GM18502 (cell line): ENCODE results near the gene TMEM94.
"Not testable (repeated sequence)": the region's sequence is repeated elsewhere in the genome, so short reads cannot be mapped to it uniquely, and the experiment has no call there.

Source experiments
- ATAC-seq: cut with Tn5 transposase; IDR thresholded peaks from one replicate; pipeline ENCODE4 v1.9.1; 2021; ENCODE audit warnings: mild to moderate bottlenecking; ENCODE audit not compliant: unreplicated experiment, poor library complexity

The TMEM94 gene

DNA sequence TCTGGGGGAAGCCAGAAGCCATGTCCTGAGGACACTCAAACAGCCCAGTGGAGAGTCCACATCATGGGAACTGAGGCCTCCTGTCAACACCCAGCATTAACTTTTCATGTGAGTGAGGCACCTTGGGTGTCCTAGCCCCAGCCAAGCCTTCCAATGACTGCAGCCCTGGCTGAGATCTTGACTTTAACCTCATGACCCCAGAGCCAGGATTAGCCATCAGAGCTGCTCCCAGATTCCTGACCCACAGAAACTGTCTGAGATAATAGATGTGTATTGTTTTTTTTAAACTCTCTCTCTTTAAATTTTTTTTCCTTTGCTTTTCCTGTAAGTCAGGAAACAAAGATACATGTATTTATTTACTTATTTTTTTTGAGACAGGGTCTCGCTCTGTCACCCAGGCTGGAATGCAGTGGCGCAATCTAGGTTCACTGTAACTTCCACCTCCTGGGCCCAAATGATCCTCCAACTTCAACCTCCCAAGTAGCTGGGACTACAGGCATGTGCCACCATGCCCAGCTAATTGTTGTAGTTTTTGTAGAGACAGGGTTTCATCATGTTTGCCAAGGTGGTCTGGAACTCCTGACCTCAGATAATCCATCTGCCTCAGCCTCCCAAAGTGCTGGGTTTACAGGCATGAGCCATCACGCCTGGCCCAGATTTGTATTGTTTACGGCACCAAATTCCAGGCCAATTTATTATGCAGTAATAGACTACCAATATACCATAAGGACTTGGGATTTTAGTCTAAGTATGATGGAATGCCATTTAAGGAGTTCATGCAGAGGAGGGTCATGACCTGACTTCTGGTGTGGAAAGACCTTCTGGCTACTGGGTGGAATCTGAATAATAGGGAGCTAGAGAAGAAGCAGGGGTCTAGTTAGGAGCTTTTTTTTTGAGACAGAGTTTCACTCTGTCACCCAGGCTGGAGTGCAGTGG lies 14.0 kb upstream of the TMEM94 start:
- no peak for ATAC-seq

GRCh38 chr17:75445296-75445695 lies 11.1 kb upstream of the TMEM94 start:
- ATAC-seq = no peak

GRCh38 chr17:75445896-75446295 lies 10.5 kb upstream of the TMEM94 start:
- ATAC-seq = not testable (repeated sequence)

GRCh38 chr17:75447951-75448856 lies 8.2 kb upstream of the TMEM94 start:
- no peak for ATAC-seq

- ATAC-seq = no peak
Observed at GRCh38 chr17:75450270-75450669, 6.2 kb upstream of the TMEM94 start.

DNA sequence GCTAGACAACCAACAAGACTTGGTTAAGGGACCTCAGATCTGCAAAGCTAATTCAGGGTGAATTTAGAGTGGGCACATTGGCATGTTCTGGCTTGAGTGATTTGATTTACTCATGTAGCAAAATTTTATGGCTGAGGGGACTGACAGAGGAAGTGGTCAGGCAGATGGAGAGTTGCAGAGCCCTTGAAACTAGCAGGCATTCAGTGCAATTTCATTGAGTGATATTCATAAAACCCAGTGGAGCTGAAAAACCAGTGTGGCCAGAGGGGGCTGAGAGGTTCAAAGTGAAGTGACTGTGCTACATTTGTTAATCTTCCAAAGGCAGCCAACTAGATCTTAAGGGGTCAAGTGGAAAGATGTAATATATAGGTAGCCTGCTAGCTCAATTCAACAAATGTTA lies 2.2 kb upstream of the TMEM94 start:
- ATAC-seq = no peak

DNA sequence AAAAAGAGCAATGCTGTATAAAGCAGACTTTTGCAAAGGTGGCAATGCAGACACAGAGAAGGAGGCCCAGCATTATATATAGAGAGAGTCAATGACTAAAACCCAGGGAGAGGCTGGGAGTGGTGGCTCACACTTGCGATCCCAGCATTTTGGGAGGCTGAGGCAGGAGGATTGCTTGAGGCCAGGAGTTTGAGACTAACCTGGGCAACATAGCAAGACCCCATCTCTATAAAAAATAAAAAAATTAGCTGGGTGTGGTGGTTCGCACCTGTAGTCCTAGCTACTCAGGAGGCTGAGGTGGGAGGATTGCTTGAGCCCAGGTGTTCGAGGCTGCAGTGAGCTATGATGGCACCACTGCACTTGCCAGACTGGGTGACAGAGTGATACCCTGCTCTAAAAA lies 1.8 kb upstream of the TMEM94 start:
- ATAC-seq = not testable (repeated sequence)

DNA sequence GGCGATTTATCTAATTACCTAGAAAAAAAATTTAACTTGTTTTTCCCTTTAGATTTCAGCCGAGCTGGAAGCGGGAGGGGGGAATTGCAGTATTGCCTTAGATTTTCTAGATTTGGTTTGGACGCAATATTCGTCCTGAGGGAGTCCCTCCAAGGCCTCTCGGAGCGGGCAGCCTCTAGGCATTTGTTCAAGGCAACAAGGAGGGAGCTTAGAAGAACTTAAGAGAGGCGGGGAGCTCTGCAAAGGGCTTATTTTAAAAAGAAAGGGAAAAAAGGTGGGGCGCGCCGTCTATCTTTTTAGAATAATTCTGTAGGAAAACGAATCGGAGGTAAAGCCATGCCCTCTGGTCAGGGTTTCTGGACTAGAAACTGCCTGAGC lies 407 bp upstream of the TMEM94 start:
- ATAC-seq = peak; percentile 4

DNA sequence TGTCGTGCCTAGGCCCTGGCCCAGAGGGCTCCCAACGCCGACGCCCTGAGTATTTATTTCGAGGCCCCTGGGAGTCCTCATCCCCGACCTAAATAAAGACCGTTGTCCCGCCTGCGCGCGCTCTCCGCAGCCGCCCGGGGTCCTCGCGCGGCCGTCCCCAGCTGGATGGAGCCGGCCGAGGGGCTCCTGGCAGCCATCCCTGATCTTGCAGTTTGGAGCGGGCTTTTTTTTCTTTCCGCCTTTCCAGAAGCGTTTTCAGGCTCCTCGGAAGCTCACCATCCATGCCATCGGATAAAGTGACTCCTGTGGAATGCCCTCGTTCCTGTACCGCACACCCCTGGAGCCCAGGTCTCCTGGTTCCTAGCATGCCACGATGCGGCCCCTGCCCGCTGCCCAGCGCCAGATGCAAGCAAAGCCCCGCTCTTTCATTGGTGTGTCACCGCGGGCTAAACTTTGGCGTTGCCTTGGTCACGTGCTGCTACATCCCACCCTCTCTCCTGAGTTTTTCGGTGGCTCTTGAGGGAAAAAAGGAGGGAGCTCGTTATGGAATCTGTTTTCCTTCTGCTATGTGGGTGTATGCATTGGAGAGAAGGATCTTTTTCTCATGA lies 716 bp downstream of the TMEM94 start:
- ATAC-seq = no peak

DNA sequence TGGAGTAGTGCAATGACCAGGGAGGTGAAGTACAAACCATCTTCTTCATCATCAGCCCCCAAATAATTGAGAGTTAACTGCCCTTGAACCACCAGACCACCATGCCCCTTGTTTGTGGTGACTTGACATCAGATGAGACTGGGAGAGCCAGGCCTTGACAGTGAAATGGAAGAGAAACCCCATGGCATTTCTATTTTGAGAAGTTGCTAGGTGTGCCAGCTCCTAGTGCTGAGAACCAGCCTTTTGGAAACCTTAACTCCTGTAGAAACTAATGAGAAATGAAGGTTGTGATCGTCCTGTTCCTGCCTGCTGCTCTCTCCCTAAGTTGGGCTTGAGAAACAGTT lies 2.8 kb downstream of the TMEM94 start:
- no peak for ATAC-seq

GRCh38 chr17:75459590-75460267 lies 3.3 kb downstream of the TMEM94 start:
- ATAC-seq = no peak

DNA sequence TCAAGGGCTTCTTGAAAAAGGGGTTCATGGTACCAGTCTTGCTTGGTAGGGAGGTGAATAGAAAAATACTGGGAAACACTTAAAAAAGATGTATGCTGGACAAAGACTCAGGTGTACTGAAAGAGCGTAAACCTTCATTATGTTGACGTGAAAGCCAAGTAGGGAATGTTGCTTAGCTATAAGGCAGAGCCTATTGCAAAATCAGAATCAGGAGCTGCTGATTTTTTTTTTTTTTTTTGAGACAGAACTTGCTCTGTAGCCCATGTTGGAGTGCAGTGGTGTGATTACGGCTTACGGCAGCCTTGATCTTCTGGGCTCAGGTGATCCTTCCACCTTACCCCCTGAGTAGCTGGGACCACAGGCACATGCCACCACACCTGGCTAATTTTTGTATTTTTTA lies 3.9 kb downstream of the TMEM94 start:
- no peak for ATAC-seq

GRCh38 chr17:75463603-75464002 lies 7.2 kb downstream of the TMEM94 start:
- no peak for ATAC-seq

GRCh38 chr17:75465039-75465438 lies 8.6 kb downstream of the TMEM94 start:
- no peak for ATAC-seq

DNA sequence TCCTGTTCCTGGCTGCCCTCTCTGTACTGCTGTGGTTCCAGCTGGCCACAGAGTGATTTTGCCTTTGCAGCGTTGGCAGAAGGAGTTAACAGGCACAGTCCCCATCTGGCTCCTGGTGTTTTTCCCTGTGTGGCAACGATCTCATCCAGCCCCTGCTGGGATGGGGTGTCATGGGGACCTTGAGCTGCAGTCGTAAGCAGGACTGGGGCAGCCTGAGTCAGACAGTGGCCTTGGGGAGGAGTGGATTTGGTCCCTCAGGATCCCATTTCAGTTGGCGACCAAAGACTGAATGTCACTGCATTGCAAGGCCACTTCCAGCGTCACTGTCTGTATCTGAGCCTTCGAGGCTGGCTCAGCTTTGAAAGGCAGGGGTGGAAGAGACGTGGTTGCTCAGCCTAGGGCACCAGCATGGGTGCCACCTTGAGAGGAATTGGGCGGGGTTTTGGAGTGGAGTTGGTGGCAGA lies 11.9 kb downstream of the TMEM94 start:
- no peak for ATAC-seq

GRCh38 chr17:75468779-75469373 lies 12.4 kb downstream of the TMEM94 start:
- no peak for ATAC-seq

- no peak for ATAC-seq
Observed at GRCh38 chr17:75471207-75471606, 14.8 kb downstream of the TMEM94 start.

- ATAC-seq = no peak
Observed at GRCh38 chr17:75472119-75472518, 15.7 kb downstream of the TMEM94 start.

DNA sequence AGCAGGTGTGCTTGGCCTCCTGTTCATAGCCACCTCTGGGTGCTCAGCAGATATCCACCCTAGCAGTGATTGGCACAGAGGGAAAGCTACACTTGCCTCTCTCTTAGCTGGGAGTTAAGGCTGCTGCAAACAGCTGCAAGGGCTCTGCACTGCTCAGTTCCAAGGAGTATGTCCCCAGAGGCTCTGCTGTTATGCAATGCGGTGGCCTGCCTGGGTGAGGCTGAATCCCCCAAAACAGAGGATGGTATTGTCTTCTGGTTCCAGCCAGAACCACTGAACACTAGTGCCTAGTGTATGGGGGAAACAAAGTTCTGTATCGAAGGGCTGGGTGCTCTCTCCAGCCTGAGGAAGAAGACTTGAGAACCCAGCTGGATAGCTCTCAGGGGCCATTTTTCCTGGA lies 16.8 kb downstream of the TMEM94 start:
- no peak for ATAC-seq

DNA sequence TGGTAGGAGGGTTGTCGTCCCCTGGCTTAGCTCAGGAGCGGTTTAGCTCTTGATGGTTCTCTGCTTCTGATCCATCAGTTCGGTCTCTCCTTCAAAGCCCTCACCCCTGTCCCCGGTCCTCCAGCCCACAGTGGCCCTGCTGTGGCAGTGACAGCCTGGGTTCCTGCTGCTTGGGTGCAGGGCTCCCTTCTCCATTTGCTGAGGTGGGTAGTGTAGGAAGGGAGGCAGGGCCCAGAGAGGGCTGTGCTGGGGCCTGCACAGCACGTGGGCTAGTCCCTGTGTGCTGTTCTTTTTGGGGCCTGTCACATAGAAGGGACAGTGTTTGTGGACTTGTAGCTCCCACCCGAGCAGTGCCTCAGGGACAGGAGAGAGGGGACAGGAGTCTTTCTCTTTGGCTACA lies 18.3 kb downstream of the TMEM94 start:
- ATAC-seq = no peak
